CD4-positive, alpha-beta T cell treated with Interleukin-10 for 1 hour (primary cell): ENCODE data around the gene GIMAP8.
A peak's percentile ranks its signal among the peaks of the same experiment; 100 is the strongest.
"Not testable (repeated sequence)": the region's sequence is repeated elsewhere in the genome, so short reads cannot be mapped to it uniquely, and the experiment has no call there.

ENCODE experiments used
- DNase-seq: peaks from one replicate; pipeline ENCODE4 v3.0.0-alpha.2; 2020

Gene GIMAP8

DNA sequence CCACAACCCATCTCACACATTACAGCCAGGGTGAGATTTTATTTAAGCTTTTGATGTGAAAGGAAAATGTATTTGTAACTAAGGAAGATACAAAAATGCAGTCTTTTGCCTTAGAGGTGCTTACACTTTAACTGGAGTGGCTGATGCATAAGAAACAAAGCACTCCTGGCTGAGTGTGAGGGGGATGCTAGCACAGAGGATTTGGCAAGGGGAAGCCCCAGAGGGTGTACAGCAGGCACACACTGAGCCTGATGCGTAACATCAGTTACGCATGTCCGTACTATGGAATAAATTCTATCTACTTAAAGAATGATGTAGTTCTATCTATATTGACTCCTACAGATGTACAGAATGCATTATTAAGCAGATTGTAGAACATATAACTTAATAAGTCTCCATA is 17.8 kb downstream of the GIMAP8 start:
- no peak for DNase-seq

DNA sequence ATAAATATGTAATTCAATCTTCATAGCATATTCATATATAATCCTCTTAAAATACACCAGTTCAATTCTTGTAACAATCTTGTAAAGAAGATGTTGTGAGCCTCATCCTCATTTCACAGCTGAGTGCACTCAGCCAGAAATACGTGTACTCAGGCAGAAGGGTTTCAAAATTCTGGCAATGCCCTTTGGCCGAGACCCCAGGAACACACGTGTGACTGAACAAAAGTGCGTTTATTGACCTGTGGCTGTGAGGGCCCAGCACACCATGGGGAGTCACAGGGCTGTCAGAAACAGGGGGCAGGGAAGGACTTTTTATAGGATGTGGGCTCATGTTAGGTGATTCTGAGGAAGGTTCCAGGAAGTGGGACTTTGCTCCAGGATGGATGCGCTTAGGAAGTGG is 21.5 kb downstream of the GIMAP8 start:
- DNase-seq, result no peak

DNA sequence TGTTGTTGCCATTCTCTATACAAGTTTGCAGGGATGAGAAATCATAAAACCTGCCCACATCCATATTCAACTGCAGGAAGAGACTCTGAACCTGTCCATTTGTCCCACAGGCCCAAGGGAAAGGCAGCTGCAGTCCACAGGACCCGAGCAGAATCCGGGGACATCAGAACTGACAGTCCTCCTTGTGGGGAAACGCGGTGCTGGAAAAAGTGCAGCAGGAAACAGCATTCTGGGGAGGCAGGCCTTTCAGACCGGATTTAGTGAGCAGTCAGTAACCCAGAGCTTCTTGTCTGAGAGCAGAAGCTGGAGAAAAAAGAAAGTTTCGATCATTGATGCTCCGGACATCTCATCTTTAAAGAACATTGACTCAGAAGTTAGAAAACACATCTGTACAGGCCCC is 23.5 kb downstream of the GIMAP8 start:
- no peak for DNase-seq

DNA sequence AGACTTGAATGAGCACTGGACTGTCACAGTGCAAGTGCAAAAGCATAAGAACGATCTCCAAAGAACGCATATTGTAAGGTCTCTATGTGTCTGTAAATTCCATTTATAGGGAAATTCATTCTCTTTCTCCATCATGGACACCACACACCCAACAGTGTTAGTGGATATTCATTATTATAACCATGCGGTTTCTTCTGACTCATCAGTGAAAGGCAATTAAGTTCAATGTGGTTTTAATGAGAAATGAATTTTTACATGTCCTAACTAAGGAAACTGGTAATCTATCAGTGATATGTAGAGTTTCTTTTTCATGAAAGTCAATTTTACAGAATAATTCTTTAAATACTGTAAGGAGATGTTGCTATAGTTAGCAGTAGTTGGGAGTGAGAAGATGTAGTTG is 25.9 kb downstream of the GIMAP8 start:
- no peak for DNase-seq

DNA sequence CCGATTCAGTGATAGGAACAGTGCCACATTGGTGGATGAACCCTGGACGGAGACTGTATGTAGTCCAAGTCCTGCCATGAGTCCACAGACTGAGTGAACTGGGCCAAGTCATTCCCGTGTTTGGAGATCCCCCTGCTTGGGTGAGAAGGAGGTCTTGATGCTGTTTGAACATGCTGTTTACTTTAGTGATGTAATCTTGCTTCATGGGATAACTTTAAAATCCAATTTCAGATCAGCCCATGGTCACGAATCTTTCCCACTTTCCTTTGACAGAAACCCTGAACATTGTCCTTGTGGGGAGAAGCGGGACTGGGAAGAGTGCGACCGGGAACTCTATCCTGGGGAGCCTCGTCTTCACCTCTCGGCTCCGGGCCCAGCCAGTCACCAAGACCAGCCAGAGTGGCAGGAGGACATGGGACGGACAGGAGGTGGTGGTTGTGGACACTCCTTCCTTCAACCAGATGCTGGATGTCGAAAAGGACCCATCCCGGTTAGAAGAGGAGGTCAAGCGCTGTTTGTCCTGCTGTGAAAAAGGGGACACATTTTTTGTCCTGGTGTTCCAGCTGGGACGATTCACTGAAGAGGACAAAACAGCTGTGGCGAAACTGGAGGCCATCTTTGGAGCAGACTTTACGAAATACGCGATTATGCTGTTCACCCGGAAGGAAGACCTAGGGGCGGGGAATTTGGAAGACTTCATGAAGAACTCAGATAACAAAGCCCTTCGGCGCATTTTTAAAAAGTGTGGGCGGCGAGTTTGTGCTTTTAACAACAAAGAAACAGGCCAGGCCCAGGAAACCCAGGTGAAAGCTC is 26.6 kb downstream of the GIMAP8 start:
- peak; percentile 57 for DNase-seq

DNA sequence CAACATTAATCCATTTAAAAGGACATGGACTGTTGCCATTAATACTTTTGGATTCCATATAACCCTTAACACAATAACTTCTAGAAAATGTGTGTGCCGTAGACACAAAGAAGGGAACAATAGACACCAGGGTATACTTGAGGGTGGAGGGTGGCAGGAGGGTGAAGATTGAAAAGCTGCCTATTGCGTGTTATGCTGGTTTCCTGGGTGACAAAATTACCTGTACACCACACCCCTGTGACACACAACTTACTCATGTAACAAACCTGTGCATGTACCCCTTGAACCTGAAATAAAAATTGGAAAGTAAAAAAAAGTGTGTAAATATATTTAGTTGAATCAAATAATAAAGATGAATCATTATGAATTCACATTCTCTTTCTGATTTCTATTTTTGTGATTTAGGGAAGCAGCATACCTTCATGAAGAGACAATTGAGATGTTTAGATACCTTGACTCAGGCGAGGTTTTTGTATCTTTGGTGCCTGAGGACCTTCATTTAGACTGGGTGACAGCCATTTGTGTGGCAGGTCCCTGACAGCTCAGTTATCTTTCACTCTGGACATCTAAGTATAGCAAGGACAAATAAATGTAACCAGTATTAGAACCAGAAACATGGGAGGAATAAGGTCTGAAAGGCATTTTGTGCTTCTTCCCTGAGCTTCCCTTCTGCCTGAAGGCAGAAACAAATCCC is 28.7 kb downstream of the GIMAP8 start:
- peak; percentile 87 for DNase-seq

DNA sequence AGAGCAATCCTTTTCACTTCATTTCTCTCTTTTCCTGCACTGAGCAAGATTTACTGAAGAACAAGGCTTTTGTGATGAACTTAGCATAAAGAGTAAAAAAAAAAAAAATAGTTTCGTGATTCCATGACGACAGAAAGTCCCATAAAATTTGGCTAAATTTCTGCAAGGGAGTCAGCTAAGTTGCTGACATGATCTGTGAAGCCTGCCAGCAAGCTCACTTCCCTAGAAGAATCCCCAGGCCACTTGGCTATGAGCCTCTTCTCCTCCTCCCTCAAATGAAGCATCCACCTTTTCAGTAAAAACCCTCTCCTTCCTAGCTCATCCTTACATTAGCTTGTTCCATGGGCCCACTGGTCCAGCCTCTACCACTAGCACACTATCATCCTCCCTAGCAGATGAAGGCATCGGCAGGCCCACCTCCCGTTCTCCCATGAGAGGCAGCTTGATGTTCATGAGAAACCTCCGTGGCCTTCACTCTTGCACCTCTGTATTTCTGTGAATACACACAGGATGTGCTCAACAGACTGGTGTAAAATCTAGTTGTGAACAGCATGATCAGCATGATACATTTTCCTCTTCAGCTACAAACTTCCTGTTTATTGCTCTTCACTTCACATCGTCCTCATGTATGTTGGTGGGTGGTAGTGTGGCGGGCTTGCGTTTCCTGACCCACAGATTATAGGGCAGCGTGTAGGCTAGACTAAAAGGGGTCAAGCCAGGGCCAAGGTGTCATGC is 30.9 kb downstream of the GIMAP8 start:
- peak; percentile 81 for DNase-seq

DNA sequence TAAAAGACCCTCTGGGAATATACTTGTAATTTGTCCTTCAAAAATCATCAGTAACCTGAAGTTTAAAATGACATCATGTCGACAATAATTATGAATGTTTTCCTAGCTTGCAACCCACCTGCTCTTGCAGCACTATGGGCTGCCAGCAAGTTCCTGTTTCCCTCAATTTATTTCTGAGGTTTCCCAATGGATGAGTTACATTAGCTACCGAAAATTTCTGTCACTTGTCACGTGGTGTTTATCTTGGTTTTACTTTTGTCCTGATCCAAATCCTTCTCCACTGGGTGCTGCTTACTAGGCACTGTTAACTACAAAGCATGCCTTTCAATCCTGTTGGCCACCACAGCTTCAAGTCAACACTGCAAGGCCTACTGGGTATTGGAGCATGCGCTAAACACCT is 31.5 kb downstream of the GIMAP8 start:
- no peak for DNase-seq

DNA sequence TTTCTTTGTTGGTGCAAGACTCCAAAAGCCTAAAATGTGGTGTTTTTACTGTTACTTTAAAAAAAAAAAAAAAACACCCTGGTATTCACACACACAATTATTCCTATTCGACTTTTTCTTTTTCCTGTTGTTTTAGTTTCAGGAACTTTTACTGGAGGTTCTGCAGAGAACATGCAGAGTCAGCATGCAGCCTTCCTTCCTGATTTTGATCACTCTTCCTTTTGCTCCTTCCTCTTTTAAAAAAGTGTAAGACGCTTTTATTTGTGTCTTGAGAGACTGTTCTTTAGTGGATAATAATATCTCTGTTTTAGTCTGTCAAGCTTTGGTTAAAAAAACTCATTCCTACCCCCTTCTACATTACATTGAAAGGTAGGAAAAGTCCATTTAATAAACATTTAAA is 33.1 kb downstream of the GIMAP8 start:
- peak; percentile 34 for DNase-seq

DNA sequence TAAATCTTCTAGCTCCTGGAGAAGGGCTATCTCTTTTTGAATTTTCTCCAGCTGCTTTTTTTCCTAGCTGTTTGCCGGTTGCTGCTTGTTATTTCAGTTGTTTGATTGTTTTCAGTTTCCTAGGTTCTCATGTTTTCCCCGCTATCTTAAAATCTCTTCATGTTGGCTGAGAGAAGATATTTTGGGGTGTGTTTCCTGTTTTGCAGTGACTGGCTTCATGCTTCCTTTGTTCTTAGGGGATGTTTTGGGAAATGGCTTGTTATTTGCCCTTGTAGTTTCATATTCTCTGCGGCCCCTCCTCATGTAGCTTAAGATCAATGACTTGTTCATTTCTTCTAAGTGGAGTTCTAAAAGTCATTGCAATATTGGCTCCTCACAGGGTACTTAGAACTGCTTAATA is 33.6 kb downstream of the GIMAP8 start:
- DNase-seq, result peak; percentile 87

DNA sequence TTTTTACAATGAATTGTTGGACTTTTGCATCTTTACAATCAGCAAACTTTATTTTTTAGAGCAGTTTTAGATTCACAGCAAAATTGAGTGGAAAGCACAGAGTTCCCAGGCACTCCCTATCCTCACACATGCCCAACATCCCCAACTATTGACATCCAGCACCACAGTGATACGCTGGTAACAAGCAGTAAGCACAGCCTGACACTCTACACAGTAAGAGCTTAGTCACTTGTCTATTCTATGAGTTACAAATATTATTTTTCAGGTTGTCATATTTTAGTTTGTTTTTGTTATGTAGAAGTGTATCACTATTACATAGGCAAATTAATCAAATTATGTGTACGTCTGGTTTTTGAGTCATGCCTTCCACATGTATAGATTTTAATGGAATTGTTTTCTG is 37.2 kb downstream of the GIMAP8 start:
- no peak for DNase-seq

DNA sequence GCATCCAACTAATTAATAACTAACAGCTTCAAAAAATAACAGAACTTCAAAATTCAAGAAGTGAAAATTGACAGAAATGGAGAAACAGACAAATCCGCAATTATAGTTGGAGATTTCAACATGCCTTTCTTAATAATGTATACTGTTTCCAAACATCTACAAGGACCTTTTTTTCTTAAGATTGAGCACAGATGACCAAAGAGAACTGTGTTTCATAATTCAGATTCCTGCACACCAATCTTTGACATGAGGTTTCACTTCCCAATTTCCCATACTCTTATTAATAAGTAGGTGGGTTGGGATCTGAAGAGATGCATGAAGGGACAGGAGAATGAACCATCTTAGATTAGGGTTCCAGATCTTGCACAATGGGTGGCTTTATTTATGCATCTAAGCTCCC is 39.4 kb downstream of the GIMAP8 start:
- DNase-seq, result no peak

DNA sequence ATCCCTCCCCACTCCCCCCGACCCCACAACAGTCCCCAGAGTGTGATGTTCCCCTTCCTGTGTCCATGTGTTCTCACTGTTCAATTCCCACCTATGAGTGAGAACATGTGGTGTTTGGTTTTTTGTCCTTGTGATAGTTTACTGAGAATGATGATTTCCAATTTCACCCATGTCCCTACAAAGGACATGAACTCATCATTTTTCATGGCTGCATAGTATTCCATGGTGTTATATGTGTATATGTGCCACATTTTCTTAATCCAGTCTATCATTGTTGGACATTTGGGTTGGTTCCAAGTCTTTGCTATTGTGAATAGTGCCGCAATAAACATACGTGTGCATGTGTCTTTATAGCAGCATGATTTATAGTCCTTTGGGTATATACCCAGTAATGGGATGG is 43.0 kb downstream of the GIMAP8 start:
- DNase-seq, result not testable (repeated sequence)

DNA sequence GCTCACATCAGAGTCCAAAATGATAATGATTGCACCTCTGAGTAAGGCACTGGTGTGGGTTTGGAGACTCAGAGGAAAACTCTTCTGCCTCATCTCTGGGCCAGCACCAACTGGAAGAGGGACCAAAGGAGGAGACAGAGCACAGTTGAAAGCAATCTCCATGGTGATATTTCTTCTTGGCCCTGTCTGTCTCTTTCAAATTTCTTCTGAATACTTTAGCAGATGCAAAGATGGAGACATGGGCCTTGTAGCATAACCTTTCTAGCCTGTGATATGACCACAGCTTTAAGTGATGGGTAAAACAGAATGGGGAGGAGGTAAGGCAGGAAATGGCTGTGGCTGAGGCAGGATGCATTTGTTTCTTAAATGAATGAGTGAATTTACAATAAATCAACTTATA is 52.1 kb downstream of the GIMAP8 start:
- peak; percentile 73 for DNase-seq

DNA sequence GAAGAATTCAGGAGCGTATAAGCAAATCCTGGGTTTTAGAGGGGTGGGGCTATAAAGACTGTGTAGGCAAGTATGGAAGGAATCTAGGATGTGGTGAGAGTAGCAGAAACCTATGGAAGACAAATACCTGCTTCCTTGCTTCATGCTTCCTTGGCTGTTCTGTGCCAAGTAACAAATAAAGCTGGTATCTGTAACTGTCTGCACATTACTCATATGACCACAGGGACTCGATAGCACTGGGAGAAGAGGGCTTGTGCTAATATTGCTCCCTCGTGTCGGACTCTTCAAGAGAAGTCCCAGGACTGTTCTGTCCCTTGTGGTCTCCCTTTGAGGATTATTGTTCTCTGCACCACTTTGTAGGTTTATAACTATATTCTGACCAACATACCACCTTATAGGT is 52.7 kb downstream of the GIMAP8 start:
- DNase-seq, result no peak

DNA sequence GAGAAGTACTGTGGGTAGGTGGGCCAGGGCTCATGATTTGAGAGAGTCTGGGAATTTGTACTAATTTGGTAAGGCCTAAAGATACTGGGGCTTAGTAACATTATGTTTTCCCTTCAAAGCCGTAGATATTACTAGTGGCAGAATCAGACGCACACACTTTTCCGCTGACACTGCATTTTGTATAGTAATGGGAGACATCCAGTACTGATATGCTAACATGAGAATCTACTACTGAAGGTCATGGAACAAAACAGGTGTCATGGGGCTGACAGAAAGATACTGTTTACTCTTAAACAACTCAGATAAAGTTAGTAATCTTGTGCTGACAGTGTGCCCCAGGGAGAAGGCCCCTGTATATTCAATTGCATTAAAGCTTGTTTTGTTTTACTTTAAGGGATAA is 53.2 kb downstream of the GIMAP8 start:
- DNase-seq, result no peak

DNA sequence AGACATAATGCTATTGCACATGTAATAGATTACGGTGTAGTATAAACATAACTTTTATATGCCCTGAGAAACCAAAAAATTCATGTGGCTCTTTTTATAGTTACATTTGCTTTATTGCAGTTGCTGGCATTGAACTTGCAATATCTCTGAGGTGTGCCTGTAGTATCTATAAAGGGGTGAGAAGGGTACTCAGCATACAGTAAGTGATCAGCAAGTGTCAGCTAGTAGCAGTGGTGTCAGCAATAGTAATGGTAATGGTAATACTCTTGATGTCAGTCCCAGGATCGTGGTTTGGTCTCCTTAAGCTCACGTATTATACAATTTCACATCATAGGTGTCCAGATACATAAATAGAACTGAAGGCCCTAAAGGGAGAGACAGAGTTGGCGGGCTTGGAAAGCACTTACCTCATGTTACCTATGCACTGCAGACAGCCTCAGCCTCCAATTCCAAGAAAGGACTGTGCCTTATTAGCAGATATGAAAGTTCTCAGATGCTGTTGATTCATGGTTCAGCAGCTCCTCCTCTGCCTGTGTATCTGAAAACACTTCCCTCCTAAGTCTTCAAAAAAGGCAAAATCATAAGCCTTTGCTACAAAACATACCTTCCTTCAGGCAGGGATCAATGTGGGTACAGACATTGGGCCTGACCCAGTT is 57.6 kb downstream of the GIMAP8 start:
- DNase-seq, result no peak

DNA sequence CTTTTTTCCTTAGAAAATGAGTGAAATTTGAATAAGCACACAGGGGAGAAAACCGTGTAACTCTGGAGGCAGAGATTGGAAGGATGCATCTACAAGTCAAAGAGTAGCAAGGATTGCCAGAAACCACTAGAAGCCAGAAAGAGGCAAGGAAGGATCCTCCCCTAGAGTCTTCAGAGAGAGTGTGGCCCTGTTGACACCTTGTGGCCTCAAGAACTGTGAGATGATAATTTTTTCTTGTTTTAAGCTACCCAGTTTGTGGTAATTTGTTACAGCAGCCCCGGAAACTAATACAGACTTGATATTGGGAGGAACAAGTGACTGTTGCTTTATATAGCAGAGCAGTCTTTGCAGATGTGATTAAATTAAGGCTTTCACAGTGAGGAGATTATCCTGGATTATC is 60.6 kb downstream of the GIMAP8 start:
- DNase-seq, result no peak

DNA sequence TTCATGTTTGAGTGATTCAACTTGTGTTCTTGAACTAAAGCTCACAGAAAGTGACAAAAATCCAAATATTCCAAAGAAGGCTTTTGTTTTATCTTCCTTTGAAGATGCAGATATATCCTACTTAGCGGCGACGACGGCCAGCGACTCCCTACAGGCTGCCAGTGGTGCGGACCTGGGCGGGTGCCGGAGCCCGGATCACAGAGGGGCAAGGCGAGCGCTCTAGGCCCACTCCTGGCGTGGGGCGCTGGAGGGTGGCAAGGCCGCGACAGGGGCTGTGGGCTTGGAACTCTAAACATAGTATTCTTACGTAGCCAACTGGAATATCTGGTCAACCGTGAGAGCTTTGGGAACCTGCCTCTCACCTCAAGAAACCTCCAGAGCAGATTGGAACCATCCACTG is 63.3 kb downstream of the GIMAP8 start:
- DNase-seq, result no peak

DNA sequence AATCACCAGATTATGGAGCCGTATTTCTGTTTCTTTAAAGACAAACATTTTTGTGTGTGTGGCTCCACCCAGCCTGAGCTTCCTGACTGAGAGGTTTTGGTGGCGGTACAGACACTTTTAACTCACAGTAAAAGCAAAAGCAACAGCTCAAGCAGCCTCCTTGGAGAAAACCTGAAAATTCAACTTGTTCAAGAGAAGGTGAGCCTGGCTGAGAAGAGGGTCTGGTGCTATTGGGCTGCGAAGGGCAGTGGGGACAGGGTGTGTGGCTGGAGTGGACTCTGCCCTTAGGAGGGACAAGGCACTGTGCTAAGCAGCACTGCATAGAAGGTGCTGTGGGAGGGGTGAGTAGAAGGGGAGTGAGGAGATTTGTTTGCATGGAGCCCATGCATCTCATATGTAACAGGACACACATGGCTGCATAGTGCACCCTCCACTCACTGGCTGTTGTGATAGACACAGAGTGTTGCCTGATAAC is 64.4 kb downstream of the GIMAP8 start, which contains the start of gene GIMAP7:
GIMAP7 (plus strand) TSS at position 125 of the 475 bp plus-strand sequence. CDS start 5,103 bp downstream, outside the sequence.
- peak; percentile 83 for DNase-seq

DNA sequence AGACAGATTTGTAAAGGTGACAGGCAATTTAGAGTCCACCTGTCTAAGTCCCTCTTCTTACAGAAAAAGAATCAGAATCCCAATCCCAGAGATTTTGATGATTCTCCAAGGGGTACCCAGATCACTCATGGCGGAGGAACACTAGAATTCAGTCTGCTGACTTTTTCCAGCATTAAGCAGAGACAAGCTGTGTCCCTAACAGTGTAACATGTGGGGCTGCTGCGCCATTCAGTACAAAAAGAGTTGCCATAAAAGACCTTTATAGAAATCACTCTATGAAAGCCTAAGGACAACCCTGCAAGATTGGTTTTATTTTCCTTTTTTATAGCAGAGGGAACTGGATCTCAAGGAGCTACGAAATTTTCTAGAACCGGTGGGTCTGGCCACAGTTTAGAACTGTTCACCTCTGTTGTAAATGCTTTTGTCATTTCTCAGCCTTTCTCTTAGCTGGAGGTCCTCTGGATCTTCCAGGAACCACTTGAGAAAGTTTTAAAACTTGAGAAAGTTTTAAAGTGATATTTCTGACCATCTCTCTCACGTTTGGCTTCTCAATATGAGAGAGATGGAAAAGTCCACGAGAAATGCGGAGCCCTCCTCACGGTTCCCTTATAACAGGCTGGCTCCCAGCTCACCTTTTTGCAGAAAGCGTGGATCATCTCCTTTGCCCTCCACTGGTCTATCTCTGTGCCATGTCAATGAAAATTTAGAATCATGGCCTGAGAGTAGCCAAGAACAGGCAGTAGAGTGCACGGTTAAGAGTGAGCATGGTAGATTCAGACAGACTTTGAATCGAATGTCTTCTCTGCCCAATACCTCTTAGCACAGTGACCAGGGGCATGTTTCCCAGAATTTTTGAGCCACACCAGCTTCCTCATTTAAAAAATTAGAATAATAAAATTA is 65.1 kb downstream of the GIMAP8 start:
- peak; percentile 62 for DNase-seq
